Type B pancreatic cell (in vitro differentiated cells): ENCODE data around the gene CACNA1F. TPM values are rescaled to one million over a fixed set of nuclear protein-coding genes. Genes with fewer than 3 reads are reported as not detected.
A peak's percentile ranks its signal among the peaks of the same experiment; 100 is the strongest.
"Not testable (repeated sequence)": the region's sequence is repeated elsewhere in the genome, so short reads cannot be mapped to it uniquely, and the experiment has no call there.

ENCODE experiments used
- DNase-seq: peaks from one replicate; pipeline ENCODE4 v3.0.0; 2021; ENCODE audit warnings: mixed read lengths; ENCODE audit not compliant: unreplicated experiment; ENCODE audit errors: extremely low spot score
- H3K27ac Mint-ChIP-seq: 2 replicates; pipeline ENCODE4 v1.8.0; 2021; ENCODE audit warnings: mild to moderate bottlenecking, mixed read lengths
- H3K27me3 Mint-ChIP-seq: 2 replicates; pipeline ENCODE4 v1.8.0; 2021; ENCODE audit warnings: mixed read lengths
- H3K36me3 Mint-ChIP-seq: 2 replicates; pipeline ENCODE4 v1.8.0; 2021; ENCODE audit warnings: mixed read lengths
- H3K4me1 Mint-ChIP-seq: one replicate; pipeline ENCODE4 v1.8.0; 2021; ENCODE audit warnings: mixed read lengths; ENCODE audit not compliant: unreplicated experiment
- H3K4me3 Mint-ChIP-seq: 2 replicates; pipeline ENCODE4 v1.8.0; 2021; ENCODE audit warnings: mild to moderate bottlenecking, mixed read lengths
- H3K9me3 Mint-ChIP-seq: 2 replicates; pipeline ENCODE4 v1.8.0; 2021; ENCODE audit warnings: mixed read lengths
- CTCF ChIP-seq: fragments of 200-600 bp; sonication (generic); conservative IDR thresholded peaks from 2 replicates; pipeline ENCODE4 v1.5.0; 2021; ENCODE audit warnings: antibody characterized with exemption, mild to moderate bottlenecking
- total RNA-seq: library from RNA; stranded (reverse); gene quantifications from 2 replicates; pipeline ENCODE4 v1.2.1, GENCODE V29; 2021; ENCODE audit warnings: low replicate concordance

CACNA1F gene
- total RNA-seq, 1 donor from 2014 or later = 0.17 TPM

GRCh38 chrX:49177873-49178480 is 55.2 kb downstream of the CACNA1F start:
- DNase-seq = no peak
- Mint-ChIP-seq H3K36me3 (no peaks in the 10 kb centered on the region), H3K4me3 (no peak overlapping the region), H3K27ac (no peak overlapping the region), H3K4me1 (no peaks in the 10 kb centered on the region), H3K27me3 (peaks cover 5% of the 10 kb centered on the region), H3K9me3 (no peaks in the 10 kb centered on the region)
- no peak for TF ChIP-seq CTCF

GRCh38 chrX:49177338-49177833 is 55.8 kb downstream of the CACNA1F start:
- DNase-seq = no peak
- no peak for TF ChIP-seq CTCF
- H3K27ac Mint-ChIP-seq = no peak overlapping the region

GRCh38 chrX:49176421-49177326 is 56.5 kb downstream of the CACNA1F start:
- Mint-ChIP-seq H3K9me3 (no peaks in the 10 kb centered on the region), H3K4me1 (no peaks in the 10 kb centered on the region), H3K4me3 (no peak overlapping the region), H3K27me3 (peaks cover 14% of the 10 kb centered on the region), H3K36me3 (no peaks in the 10 kb centered on the region), H3K27ac (no peak overlapping the region)
- DNase-seq = no peak
- TF ChIP-seq CTCF = no peak

More at GRCh38 chrX:49177338-49177833, 55.8 kb downstream of the CACNA1F start:
- Mint-ChIP-seq H3K36me3 (no peaks in the 10 kb centered on the region), H3K4me1 (no peaks in the 10 kb centered on the region), H3K9me3 (no peaks in the 10 kb centered on the region), H3K4me3 (no peak overlapping the region), H3K27me3 (peaks cover 9% of the 10 kb centered on the region)

- Mint-ChIP-seq H3K27me3 (peaks cover 17% of the 10 kb centered on the region), H3K36me3 (no peaks in the 10 kb centered on the region), H3K4me3 (no peak overlapping the region), H3K27ac (no peak overlapping the region), H3K9me3 (no peaks in the 10 kb centered on the region), H3K4me1 (no peaks in the 10 kb centered on the region)
- TF ChIP-seq CTCF = no peak
- DNase-seq = no peak
These were observed 57.5 kb downstream of the CACNA1F start for GRCh38 chrX:49175435-49176274.

- DNase-seq = no peak
- no peak overlapping the region for H3K4me3 Mint-ChIP-seq
- H3K27me3 Mint-ChIP-seq = peaks cover 17% of the 10 kb centered on the region
- TF ChIP-seq CTCF = no peak
- no peaks in the 10 kb centered on the region for H3K4me1 Mint-ChIP-seq
- H3K9me3 Mint-ChIP-seq = no peaks in the 10 kb centered on the region
- H3K36me3 Mint-ChIP-seq = no peaks in the 10 kb centered on the region
- peak overlapping the region; percentile 27 for H3K27ac Mint-ChIP-seq
These were observed 58.4 kb downstream of the CACNA1F start for GRCh38 chrX:49174723-49175122.

- peak overlapping the region; percentile 78 for H3K4me3 Mint-ChIP-seq
- H3K4me1 Mint-ChIP-seq, H3K9me3 Mint-ChIP-seq, H3K27ac Mint-ChIP-seq, DNase-seq, H3K36me3 Mint-ChIP-seq: not testable (repeated sequence)
- peaks cover 17% of the 10 kb centered on the region for H3K27me3 Mint-ChIP-seq
These were observed 59.6 kb downstream of the CACNA1F start for GRCh38 chrX:49173544-49173943.
